HuH-7.5 (cell line): ENCODE measurements around the gene TOR1AIP1.
"Not testable (repeated sequence)": the region's sequence is repeated elsewhere in the genome, so short reads cannot be mapped to it uniquely, and the experiment has no call there.

ENCODE experiments used
- DNase-seq: peaks from one replicate; pipeline ENCODE4 v3.0.0; 2011; ENCODE audit warnings: low spot score

TOR1AIP1 gene

GRCh38 chr1:179937668-179938254, 55.7 kb downstream of the TOR1AIP1 start:
- no peak for DNase-seq

GRCh38 chr1:179938752-179939151, 56.7 kb downstream of the TOR1AIP1 start:
- DNase-seq = no peak

GRCh38 chr1:179939941-179940340, 57.9 kb downstream of the TOR1AIP1 start:
- DNase-seq = no peak

- DNase-seq = no peak
Observed at GRCh38 chr1:179941454-179941853, 59.4 kb downstream of the TOR1AIP1 start.

GRCh38 chr1:179950651-179951050, 68.6 kb downstream of the TOR1AIP1 start:
- DNase-seq = no peak

- no peak for DNase-seq
Observed at GRCh38 chr1:179951383-179952144, 69.5 kb downstream of the TOR1AIP1 start.

GRCh38 chr1:179952186-179952585, 70.1 kb downstream of the TOR1AIP1 start:
- no peak for DNase-seq

- no peak for DNase-seq
Observed at GRCh38 chr1:179953974-179954492, 71.9 kb downstream of the TOR1AIP1 start.

- peak; percentile 40 for DNase-seq
Observed at GRCh38 chr1:179954493-179955286, 72.6 kb downstream of the TOR1AIP1 start, which contains the start of gene CEP350. TSS of gene CEP350 (plus strand) at chr1:179954810. CDS start at chr1:179986182, 31,372 bp downstream.

GRCh38 chr1:179955287-179955680, 73.2 kb downstream of the TOR1AIP1 start:
- DNase-seq = peak; percentile 6

GRCh38 chr1:179955731-179956130, 73.6 kb downstream of the TOR1AIP1 start:
- DNase-seq = no peak

GRCh38 chr1:179958359-179958758, 76.3 kb downstream of the TOR1AIP1 start:
- DNase-seq = no peak

- DNase-seq = not testable (repeated sequence)
Observed at GRCh38 chr1:179962168-179962567, 80.1 kb downstream of the TOR1AIP1 start.

GRCh38 chr1:179966551-179966950, 84.5 kb downstream of the TOR1AIP1 start:
- DNase-seq = no peak

- DNase-seq = no peak
Observed at GRCh38 chr1:179968284-179968993, 86.4 kb downstream of the TOR1AIP1 start.

- no peak for DNase-seq
Observed at GRCh38 chr1:179968994-179969919, 87.2 kb downstream of the TOR1AIP1 start.
